Kidney epithelial cell (primary cell): ENCODE measurements around the gene PGGHG. TPM values are rescaled to one million over a fixed set of nuclear protein-coding genes. Genes with fewer than 3 reads are reported as not detected.

Experiments
- DNase-seq: peaks from one replicate; pipeline ENCODE4 v3.0.0-alpha.2; 2010; ENCODE audit warnings: low read depth
- H3K27me3 ChIP-seq: 2 replicates; pipeline ENCODE4 v1.6.0; 2011; ENCODE audit warnings: low read length; ENCODE audit not compliant: control insufficient read depth, insufficient read depth
- H3K36me3 ChIP-seq: 2 replicates; pipeline ENCODE4 v1.5.1; 2011; ENCODE audit warnings: low read length; ENCODE audit not compliant: control insufficient read depth, insufficient read depth
- H3K4me3 ChIP-seq: 2 replicates; pipeline ENCODE4 v1.5.1; 2011; ENCODE audit warnings: low read depth, mild to moderate bottlenecking, control low read depth, low read length
- CTCF ChIP-seq: IDR thresholded peaks from 2 replicates; pipeline ENCODE4 v1.5.1; 2011; ENCODE audit warnings: mild to moderate bottlenecking, moderate library complexity, low read length, control low read depth, inconsistent platforms; ENCODE audit not compliant: insufficient read depth, poor library complexity, severe bottlenecking
- total RNA-seq: library from RNA; depleted of rRNA; stranded (reverse); fragments of >200 nt; gene quantifications from 2 replicates; pipeline ENCODE4 v1.2.3, GENCODE V29; 2015

The PGGHG gene
- total RNA-seq, 1 donor from 2014 or later = 10.5 TPM

- TF ChIP-seq CTCF = no peak
- no peaks in the 10 kb centered on the region for H3K36me3 ChIP-seq
- H3K4me3 ChIP-seq = no peak overlapping the region
- no peaks in the 10 kb centered on the region for H3K27me3 ChIP-seq
- no peak for DNase-seq
Observed at GRCh38 chr11:334264-334994, 45.5 kb downstream of the PGGHG start.

- no peak overlapping the region for H3K4me3 ChIP-seq
- H3K27me3 ChIP-seq = no peaks in the 10 kb centered on the region
- no peak for TF ChIP-seq CTCF
- DNase-seq = no peak
- no peaks in the 10 kb centered on the region for H3K36me3 ChIP-seq
Observed at GRCh38 chr11:335779-336658, 47.1 kb downstream of the PGGHG start.

GRCh38 chr11:336659-337198, 47.8 kb downstream of the PGGHG start:
- H3K4me3 ChIP-seq = no peak overlapping the region
- TF ChIP-seq CTCF = no peak
- H3K36me3 ChIP-seq = no peaks in the 10 kb centered on the region
- no peaks in the 10 kb centered on the region for H3K27me3 ChIP-seq
- no peak for DNase-seq

- no peaks in the 10 kb centered on the region for H3K36me3 ChIP-seq
- DNase-seq = no peak
- no peak for TF ChIP-seq CTCF
- no peaks in the 10 kb centered on the region for H3K27me3 ChIP-seq
- H3K4me3 ChIP-seq = no peak overlapping the region
Observed at GRCh38 chr11:337711-338110, 48.8 kb downstream of the PGGHG start.

GRCh38 chr11:339963-340362, 51.0 kb downstream of the PGGHG start:
- TF ChIP-seq CTCF = no peak
- Histone ChIP-seq H3K36me3 (no peaks in the 10 kb centered on the region), H3K4me3 (no peak overlapping the region), H3K27me3 (no peaks in the 10 kb centered on the region)
- DNase-seq = no peak
